GM21825 (cell line): ENCODE measurements around the gene SRSF12.
A peak's percentile ranks its signal among the peaks of the same experiment; 100 is the strongest.

Experiments
- ATAC-seq: cut with Tn5 transposase; IDR thresholded peaks from one replicate; pipeline ENCODE4 v1.9.1; 2021; ENCODE audit warnings: mild to moderate bottlenecking, moderate library complexity; ENCODE audit not compliant: unreplicated experiment

SRSF12 gene

DNA sequence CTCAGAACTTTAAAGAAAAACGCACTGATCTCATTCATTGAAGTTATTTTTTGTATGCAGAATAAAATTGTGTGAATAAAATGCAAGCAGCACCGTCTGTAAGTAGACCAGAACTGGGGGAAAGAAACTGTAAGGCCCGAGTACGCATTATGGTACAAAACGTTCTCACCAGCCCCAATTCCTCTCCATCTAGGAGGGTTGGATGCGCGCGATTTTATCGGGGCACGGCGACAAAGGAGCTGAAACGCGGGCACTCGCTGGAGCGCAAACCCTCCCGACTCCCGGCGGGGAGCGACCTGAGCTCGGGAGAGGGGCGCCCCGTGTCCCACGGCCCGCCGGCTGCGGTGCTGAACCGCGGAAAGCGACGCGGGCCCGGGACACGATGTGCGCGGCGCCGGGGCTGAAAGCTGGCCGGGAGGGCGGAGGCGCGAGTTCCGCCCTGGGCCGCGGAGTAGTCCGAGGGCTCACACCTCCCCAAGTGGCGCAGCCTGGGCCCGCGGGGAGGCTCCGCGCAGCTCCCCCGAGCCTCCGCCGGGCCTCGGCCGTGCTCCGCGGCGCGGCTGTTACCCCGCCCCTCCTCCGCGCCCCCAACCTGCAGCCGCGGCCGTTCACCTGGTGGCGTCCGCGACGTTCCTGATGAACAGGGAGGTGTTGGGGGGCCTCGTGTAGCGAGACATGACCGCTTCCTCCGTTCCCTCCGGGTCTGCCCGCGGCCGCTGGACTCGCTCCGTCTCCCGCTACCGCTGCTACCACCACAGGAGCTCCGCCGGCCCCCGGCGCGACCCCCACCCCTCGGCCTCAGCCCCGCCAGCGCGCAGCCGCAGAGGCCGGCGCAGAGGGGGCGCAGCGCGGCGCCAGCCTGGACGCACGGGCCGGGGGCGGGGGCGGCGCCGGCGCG is at the start of gene SRSF12:
Gene SRSF12, minus strand, starts transcription at position 861 of the 898 bp plus-strand sequence. Its CDS starts 184 bp downstream, at position 677.
- ATAC-seq: peak; percentile 73

GRCh38 chr6:89162047-89162371 is 44.1 kb upstream of the SRSF12 start:
- no peak for ATAC-seq

DNA sequence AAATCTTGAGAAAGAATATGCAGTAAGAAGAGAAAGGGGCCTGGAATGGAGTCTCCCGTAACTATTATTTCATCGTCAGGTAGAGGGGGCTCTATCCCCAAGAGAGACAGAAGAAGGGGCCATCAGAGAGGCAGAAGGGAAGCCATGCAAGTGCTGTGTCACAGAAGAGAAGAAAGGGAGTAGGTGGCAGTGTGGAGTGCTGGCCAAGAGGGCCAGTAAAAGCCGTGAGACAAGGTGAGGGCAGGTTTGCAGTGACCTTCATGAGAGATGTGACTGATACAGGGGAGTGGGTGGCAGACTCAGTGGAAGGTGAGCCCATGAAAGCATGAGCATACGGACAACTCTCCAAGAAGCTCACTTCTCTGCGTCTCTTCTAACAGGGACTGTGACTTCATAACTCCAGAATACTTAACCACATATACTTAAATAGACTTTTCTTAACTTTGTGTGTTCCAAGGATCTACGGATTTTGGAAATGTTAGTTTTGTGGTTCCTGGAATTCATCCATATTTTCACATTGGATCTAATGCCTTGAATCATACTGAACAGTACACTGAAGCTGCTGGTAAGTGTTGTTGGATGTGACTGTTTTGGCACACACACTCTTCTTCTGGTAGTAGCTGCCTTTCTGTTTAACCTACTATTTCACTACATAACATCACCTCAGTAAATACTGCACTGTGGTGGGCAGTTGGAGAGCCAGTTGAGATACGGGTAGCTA is 43.6 kb upstream of the SRSF12 start:
- ATAC-seq: no peak

- ATAC-seq: no peak
These were observed 42.6 kb upstream of the SRSF12 start for GRCh38 chr6:89160331-89161092.

DNA sequence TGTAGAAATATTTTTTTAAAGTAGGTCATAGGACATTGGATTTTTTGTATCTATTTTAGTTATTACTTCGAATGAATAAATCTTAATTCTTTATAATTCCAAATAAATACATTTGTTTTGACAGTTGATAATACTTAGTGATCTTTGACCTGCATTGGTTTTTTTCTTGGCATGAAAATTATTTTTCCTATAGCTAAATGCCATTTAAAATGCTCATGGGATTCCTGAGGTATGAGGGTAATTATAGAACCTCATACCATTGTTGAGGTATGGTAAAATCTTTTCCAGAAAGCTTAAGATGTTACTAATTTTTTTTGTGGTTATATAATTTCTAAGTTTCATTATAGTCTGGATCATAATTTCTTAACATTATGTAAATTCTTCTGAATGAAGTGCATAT is 36.3 kb upstream of the SRSF12 start:
- ATAC-seq: no peak

DNA sequence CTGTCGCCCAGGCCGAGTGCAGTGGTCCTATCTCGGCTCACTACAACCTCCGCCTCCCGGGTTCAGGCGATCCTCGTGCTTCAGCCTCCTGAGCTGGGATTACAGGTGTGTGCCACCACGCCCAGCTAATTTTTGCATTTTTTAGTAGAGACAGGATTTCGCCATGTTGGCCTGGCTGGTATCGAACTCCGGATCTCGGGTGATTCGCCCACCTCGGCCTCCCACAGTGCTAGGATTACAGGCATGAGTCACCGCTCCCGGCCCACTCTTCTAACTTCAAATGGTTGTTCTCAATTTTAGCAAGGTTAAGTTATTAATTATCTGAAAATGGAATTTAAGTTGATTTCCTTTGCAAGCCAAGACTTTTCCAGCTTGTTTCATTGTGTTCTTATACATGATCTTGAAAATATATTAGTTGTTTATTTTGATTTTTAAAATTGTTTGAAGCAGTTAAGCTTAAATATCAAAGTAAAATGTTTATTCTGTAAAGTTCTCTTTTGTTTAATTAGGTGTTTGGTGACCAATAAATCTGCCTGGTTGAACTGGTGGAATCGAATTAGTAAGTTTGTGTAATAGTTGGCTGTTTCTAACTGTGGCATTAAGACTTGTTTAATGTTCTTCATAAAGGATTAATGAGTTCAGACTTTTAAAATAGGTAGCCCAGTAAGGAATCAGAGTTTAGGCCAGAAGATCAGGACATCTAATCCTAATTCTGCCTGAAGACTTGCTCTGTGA is 30.3 kb upstream of the SRSF12 start:
- ATAC-seq: no peak

DNA sequence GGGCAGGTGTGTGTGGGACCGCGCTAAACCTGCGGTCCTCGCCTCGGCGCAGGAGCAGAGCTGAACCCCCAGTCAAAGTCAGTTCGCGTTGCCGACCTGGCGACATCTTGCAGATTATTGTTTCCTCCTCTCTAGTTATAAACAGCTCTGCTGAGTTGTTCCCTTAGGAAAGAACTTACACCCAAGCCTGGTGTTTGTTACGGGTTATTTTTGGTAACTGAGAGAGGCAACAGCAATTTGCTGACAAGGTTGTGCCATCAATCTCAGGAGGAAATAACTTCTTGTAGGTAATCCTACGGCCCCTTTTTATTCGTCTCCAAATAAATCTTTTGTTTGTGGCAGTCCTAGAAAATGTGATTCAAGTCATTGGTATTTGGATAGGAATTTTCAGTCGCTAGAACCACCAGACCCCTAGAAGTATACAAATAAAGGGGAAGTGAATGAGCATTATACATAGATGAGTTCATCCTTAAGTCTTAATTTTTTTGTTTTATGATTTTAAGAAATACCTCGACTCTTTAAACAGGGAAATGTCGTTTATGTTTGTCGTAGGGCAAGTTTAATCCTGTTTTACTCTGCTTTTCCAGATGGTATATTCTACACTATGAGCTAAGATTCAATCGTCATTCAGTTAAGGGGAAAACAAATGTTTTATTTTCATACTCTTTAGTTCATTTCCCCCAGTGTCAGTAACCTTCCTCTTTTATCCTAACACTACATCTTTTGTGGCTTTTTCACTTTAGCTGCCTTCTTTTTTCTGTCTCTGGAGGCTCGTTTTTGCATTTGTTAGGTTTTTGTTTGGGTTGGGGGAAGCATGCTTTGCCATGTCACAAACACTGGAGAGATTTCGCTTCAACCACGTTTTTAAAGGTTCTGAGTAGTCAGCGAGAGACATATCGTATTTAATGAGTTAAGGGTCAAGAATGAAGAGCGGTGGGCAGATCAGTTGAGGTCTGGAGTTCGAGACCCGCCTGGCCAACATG is 29.1 kb upstream of the SRSF12 start:
- no peak for ATAC-seq

DNA sequence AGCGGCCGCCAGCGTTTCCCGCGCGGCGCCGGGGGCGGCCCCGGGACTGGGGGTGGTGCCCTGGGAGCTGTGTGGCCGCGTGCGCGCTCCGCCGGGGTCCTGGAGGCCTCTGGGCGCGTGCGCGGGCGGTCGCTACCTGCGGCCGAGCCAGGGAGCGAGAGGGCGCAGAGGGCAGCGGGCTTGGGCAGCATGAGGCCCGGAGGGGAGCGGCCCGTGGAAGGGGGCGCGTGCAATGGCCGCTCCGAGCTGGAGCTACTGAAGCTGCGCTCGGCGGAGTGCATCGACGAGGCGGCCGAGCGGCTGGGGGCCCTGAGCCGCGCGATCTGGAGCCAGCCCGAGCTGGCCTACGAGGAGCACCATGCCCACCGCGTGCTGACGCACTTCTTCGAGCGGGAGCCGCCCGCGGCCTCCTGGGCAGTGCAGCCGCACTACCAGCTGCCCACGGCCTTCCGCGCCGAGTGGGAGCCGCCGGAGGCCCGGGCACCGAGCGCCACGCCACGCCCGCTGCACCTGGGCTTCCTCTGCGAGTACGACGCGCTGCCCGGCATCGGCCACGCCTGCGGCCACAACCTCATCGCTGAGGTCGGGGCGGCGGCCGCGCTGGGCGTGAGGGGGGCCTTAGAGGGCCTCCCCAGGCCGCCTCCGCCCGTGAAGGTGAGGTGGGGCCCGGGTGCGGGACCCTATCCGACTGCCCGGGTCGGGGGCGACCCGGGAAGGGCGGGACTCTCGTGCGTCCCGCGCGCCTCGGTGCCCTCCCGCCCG is 28.3 kb upstream of the SRSF12 start, which contains the start of gene PM20D2:
Gene PM20D2, plus strand, starts transcription at position 100 of the 762 bp plus-strand sequence. Its CDS starts 90 bp downstream, at position 190.
- ATAC-seq: peak; percentile 71

GRCh38 chr6:89145091-89145955 is 27.5 kb upstream of the SRSF12 start:
- peak; percentile 63 for ATAC-seq

- ATAC-seq: peak; percentile 38
These were observed 26.6 kb upstream of the SRSF12 start for GRCh38 chr6:89144354-89144906.

GRCh38 chr6:89140347-89141156 is 22.7 kb upstream of the SRSF12 start:
- no peak for ATAC-seq

DNA sequence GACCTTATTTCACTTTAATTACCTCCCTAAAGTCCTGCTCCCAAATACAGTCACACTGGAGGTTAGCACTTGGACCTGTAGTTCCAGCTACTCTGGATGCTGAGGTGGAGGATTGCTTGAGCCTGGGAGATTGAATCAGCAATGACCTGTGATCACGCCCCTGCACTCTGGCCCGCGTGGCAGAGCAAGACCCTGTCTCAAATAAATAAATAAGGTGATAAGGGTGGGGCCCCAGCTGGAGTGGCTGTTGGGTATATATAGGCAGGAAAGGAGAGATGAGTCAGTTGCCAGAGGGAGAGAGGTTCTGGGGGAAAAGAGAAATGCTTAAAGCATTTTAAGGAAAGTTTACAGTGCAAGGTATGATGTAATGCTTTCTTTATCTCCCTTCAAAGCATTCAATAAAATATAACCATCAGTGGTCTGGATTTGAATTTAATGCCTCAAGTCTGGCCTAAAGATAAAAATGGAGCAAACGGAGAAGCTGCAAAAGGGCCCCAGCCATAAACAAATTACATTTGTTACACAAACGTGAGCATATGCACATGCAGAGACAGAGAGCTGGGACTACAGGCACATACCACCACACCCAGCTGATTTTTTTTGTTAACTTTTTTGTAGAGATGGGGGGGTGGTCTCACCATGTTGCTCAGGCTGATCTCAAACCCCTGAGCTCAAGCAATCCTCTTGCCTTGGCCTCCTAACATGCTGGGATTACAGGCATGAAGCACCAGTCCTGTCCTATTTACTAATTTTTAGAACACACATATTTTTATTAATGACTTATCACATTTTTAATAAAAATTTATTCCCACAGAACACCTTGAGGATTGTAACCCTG is 21.9 kb upstream of the SRSF12 start:
- no peak for ATAC-seq

DNA sequence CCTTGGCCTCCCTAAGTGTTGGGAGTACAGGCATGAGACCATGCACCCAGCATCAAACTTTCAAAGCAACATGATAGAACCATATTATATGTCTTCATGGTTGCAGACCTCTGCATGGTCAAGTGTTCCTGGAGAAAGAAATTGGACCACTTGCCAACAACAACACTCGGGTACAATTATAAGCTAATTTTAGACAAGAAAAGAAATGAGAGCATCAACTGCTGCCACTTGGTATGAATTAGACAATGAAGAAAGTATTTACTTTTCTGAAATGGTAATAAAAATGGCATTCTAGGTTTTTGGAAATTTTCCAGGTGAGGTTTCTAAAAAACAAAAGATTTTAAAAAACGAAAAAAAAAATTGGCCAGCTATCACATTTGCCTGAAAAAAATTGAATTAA is 20.3 kb upstream of the SRSF12 start:
- ATAC-seq: no peak

DNA sequence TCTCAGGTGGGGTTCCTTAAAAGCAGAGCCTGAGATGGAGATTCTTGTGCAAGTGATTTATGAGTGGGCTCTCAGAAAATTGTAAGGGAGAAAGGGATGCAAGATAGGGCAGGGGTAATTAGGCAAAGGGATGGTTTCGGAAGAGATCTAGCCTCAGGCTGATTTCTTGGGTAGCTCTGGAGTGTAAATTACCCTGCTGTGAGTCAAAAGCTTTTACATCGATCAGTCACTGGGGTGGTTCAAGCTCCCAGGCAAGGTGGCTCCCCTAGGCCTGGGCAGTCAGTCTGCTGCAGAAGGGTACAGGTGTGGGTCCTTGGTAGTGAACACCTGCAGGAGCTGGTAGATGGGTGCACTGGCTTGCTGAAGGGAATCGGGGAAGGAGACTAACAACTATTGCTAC is 16.9 kb upstream of the SRSF12 start:
- ATAC-seq: no peak

DNA sequence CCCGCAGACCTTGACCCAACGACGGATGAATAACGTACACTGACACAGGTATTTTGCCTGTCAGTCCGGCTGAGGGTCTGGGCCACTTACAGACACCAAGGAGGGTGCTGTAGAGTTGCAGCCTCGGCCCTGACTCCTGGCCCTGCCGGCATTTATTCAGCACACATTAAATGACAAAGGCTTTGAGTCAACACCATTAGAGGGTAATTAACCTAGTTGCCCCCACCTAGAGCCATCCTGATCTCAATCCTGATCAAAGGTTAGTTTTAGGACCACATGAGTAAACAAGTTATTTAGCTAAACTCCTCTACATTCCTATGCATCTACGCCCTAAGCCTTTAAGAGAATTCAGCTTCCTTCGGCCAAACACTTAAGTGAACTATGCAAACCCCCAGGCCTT is 16.1 kb upstream of the SRSF12 start:
- no peak for ATAC-seq

- ATAC-seq: no peak
These were observed 14.2 kb upstream of the SRSF12 start for GRCh38 chr6:89132057-89132456.
